ENCODE data around the gene ATP8A2. TPM values are rescaled to one million over a fixed set of nuclear protein-coding genes. Genes with fewer than 3 reads are reported as not detected.

ATP8A2 gene
- total and polyA plus RNA-seq, 2 of the 4 experiments (the other 2 are of a cell fraction) = 0.02 to 0.18 TPM

- ATAC-seq (ENCODE audit: low read depth) (no peak), DNase-seq (no peak)
- WGBS, 2 experiments (ENCODE audit: extremely low coverage in 2 of 2, insufficient read length in 1 of 2) = no CpG with 5 or more reads among the region's 6 CpGs
- Histone ChIP-seq H2BK15ac (ENCODE audit: low read depth, low read length) (no peak overlapping the region), H4K91ac (ENCODE audit: insufficient read depth, low read depth, low read length) (no peak overlapping the region), H2BK20ac (ENCODE audit: low read depth, low read length) (no peak overlapping the region), H3K9me3 (ENCODE audit: control insufficient read depth, insufficient read depth, low read length) (no peaks in the 10 kb centered on the region), H3K4me3 (ENCODE audit: insufficient read depth, low read depth, low read length) (no peak overlapping the region), H2AK9ac (replicated peaks; ENCODE audit: low read depth, low read length, poor library complexity) (no peak overlapping the region), H3K79me1 (ENCODE audit: low read depth in 1 of 2, low read length in 2 of 2) (no peaks in the 10 kb centered on the region), H3K14ac (replicated peaks; ENCODE audit: low read depth, low read length) (no peak overlapping the region), H3K56ac (ENCODE audit: extremely low read depth, insufficient read depth, low read length) (no peak overlapping the region), H3K18ac (ENCODE audit: low read depth, low read length) (no peak overlapping the region), H3K9ac (ENCODE audit: low read depth, low read length) (no peak overlapping the region), H2BK5ac (ENCODE audit: low read depth, low read length, poor library complexity, severe bottlenecking) (no peak overlapping the region), H3K27me3 (ENCODE audit: control insufficient read depth, insufficient read depth, low read length) (no peaks in the 10 kb centered on the region), H3K9me1 (ENCODE audit: insufficient read depth, low read length) (no peaks in the 10 kb centered on the region), H4K8ac (ENCODE audit: low read depth in 2 of 2, low read length in 2 of 2) (no peak overlapping the region), H3K4me1 (ENCODE audit: control insufficient read depth, insufficient read depth, low read length) (no peaks in the 10 kb centered on the region), H2AFZ (replicated peaks; ENCODE audit: low read length, poor library complexity) (no peak overlapping the region), H2BK120ac (ENCODE audit: low read depth, low read length) (no peak overlapping the region), H4K20me1 (ENCODE audit: insufficient read depth, low read length) (no peaks in the 10 kb centered on the region), H2AK5ac (ENCODE audit: low read depth, low read length) (no peak overlapping the region), H3K23ac (ENCODE audit: low read depth, low read length) (no peak overlapping the region), H3K36me3 (ENCODE audit: control insufficient read depth, insufficient read depth, low read length) (no peaks in the 10 kb centered on the region), H4K5ac (ENCODE audit: low read depth, low read length) (no peak overlapping the region), H3K27ac (ENCODE audit: insufficient read depth, low read length) (no peak overlapping the region), H3K4ac (ENCODE audit: low read depth, low read length) (no peak overlapping the region), H3K4me2 (ENCODE audit: low read depth, low read length) (no peak overlapping the region)
- dilution Hi-C loops (cut with HindIII; ENCODE audit: low sequenced_read_pairs, unreplicated experiment) (no loop called here), in situ Hi-C loops (cut with MboI; ENCODE audit: low sequenced_read_pairs) (no loop called here), intact Hi-C loops (cut with micrococcal nuclease) (no loop called here)
- CTCF ChIA-PET = no interaction called here
- POLR2A ChIA-PET (ENCODE audit: unreplicated experiment) = no interaction called here
- TF ChIP-seq CEBPB (IDR thresholded peaks at IDR 0.05; ENCODE audit: low read depth, low read length) = no peak
- no peak for TF ChIP-seq RAD21 (IDR thresholded peaks at IDR 0.05; ENCODE audit: low read length)
- TF ChIP-seq SMC3 (IDR thresholded peaks at IDR 0.05; ENCODE audit: low read depth, low read length) = no peak
- no peak for TF ChIP-seq MAFK (IDR thresholded peaks at IDR 0.05; ENCODE audit: low read depth, low read length)
- TF ChIP-seq USF2 (IDR thresholded peaks at IDR 0.05; ENCODE audit: low read depth, low read length) = no peak
- TF ChIP-seq RCOR1 (IDR thresholded peaks at IDR 0.05; ENCODE audit: insufficient replicate concordance, low read length) = no peak
- TF ChIP-seq NFE2L2 (IDR thresholded peaks at IDR 0.05; ENCODE audit: low read depth, low read length) = no peak
- TF ChIP-seq FOS (IDR thresholded peaks at IDR 0.05; ENCODE audit: low read depth, low read length) = no peak
- no peak for TF ChIP-seq ELK1 (IDR thresholded peaks at IDR 0.05; ENCODE audit: borderline replicate concordance, low read depth, low read length)
- no peak for TF ChIP-seq BHLHE40 (IDR thresholded peaks at IDR 0.05; ENCODE audit: low read depth, low read length)
- TF ChIP-seq MXI1 (IDR thresholded peaks at IDR 0.05; ENCODE audit: borderline replicate concordance, low read depth, low read length) = no peak
- no peak for TF ChIP-seq POLR2A (IDR thresholded peaks at IDR 0.05; ENCODE audit: low read depth, low read length)
- no peak for TF ChIP-seq RFX5 (IDR thresholded peaks at IDR 0.05; ENCODE audit: low read depth, low read length)
- no peak for TF ChIP-seq MAZ (IDR thresholded peaks at IDR 0.05; ENCODE audit: borderline replicate concordance, low read depth, low read length)
- no peak for TF ChIP-seq CHD1 (IDR thresholded peaks at IDR 0.05; ENCODE audit: low read depth, low read length)
- no peak for TF ChIP-seq CTCF (conservative IDR thresholded peaks at IDR 0.05; ENCODE audit: low read depth, low read length)
- BruUV-seq (replicated peaks) = no TSS peak
Observed at GRCh38 chr13:25502551-25502950, 130.8 kb downstream of the ATP8A2 start.
